IMR-90 (cell line): ENCODE results near the gene USH2A. TPM values are rescaled to one million over a fixed set of nuclear protein-coding genes. Genes with fewer than 3 reads are reported as not detected.

Experiments used
- ATAC-seq: fragments of 200-7000 bp; cut with Tn5 transposase; 2 replicates; pipeline ENCODE4 v1.9.1; 2020; ENCODE audit warnings: low read depth, mild to moderate bottlenecking, moderate library complexity
- BruUV-seq: library from RNA; stranded (reverse); fragments of 400-500 nt; replicated peaks from 2 replicates; lab custom pipeline; 2021; lab: Mats Ljungman, UMichigan
- CTCF ChIA-PET: fragments of 300-600 bp; formaldehyde crosslinking; extraction: SDS; loops from one replicate; lab custom pipeline; 2021; ENCODE audit warnings: antibody characterized with exemption; lab: Yijun Ruan, JAX
- POLR2A ChIA-PET: fragments of 300-600 bp; sonication (Branson Sonifier 250); formaldehyde crosslinking; loops from one replicate; lab custom pipeline; 2022; ENCODE audit warnings: antibody characterized with exemption; ENCODE audit not compliant: unreplicated experiment; lab: Charles Lee
- DNase-seq: peaks from one replicate; pipeline ENCODE4 v3.0.0; 2013
- H2AFZ ChIP-seq: replicated peaks from 2 replicates; pipeline ENCODE3; 2013; ENCODE audit warnings: low read length, mild to moderate bottlenecking; ENCODE audit not compliant: poor library complexity
- H2AK5ac ChIP-seq: 2 replicates; pipeline ENCODE4 v1.6.1; 2013; ENCODE audit warnings: low read depth, low read length, inconsistent platforms
- H2AK9ac ChIP-seq: replicated peaks from 2 replicates; pipeline ENCODE3; 2013; ENCODE audit warnings: mild to moderate bottlenecking, low read depth, low read length, moderate library complexity; ENCODE audit not compliant: poor library complexity
- H2BK120ac ChIP-seq: 2 replicates; pipeline ENCODE4 v1.6.1; 2013; ENCODE audit warnings: low read depth, low read length, inconsistent platforms
- H2BK15ac ChIP-seq: 3 replicates; pipeline ENCODE4 v1.6.1; 2013; ENCODE audit warnings: low read depth, low read length, inconsistent platforms
- H2BK20ac ChIP-seq: 2 replicates; pipeline ENCODE4 v1.6.1; 2013; ENCODE audit warnings: low read depth, mild to moderate bottlenecking, inconsistent platforms, low read length, moderate library complexity
- H2BK5ac ChIP-seq: 2 replicates; pipeline ENCODE4 v1.6.1; 2013; ENCODE audit warnings: mild to moderate bottlenecking, low read depth, low read length, inconsistent platforms; ENCODE audit not compliant: poor library complexity, severe bottlenecking
- H3K14ac ChIP-seq: replicated peaks from 2 replicates; pipeline ENCODE4 v1.6.1; 2013; ENCODE audit warnings: low read depth, low read length, inconsistent platforms
- H3K18ac ChIP-seq: 2 replicates; pipeline ENCODE4 v1.6.1; 2013; ENCODE audit warnings: low read depth, low read length, control low read depth
- H3K23ac ChIP-seq: 2 replicates; pipeline ENCODE4 v1.6.1; 2013; ENCODE audit warnings: low read depth, low read length, inconsistent platforms
- H3K27ac ChIP-seq: 2 replicates; pipeline ENCODE4 v1.5.1; 2013; ENCODE audit warnings: mild to moderate bottlenecking, control low read depth, low read length; ENCODE audit not compliant: insufficient read depth
- H3K27me3 ChIP-seq: 2 replicates; pipeline ENCODE4 v1.6.1; 2013; ENCODE audit warnings: low read length; ENCODE audit not compliant: control insufficient read depth, insufficient read depth
- H3K36me3 ChIP-seq: 2 replicates; pipeline ENCODE4 v1.6.1; 2013; ENCODE audit warnings: low read length, mixed read lengths; ENCODE audit not compliant: control insufficient read depth, insufficient read depth
- H3K4ac ChIP-seq: 2 replicates; pipeline ENCODE4 v1.6.1; 2013; ENCODE audit warnings: low read depth, low read length, inconsistent platforms
- H3K4me1 ChIP-seq: 2 replicates; pipeline ENCODE4 v1.6.1; 2013; ENCODE audit warnings: low read length, mixed read lengths; ENCODE audit not compliant: control insufficient read depth, insufficient read depth
- H3K4me2 ChIP-seq: 2 replicates; pipeline ENCODE4 v1.6.1; 2013; ENCODE audit warnings: low read depth, mild to moderate bottlenecking, control low read depth, low read length, moderate library complexity
- H3K4me3 ChIP-seq: 2 replicates; pipeline ENCODE4 v1.5.1; 2013; ENCODE audit warnings: low read depth, mild to moderate bottlenecking, control low read depth, low read length, moderate library complexity; ENCODE audit not compliant: insufficient read depth
- H3K56ac ChIP-seq: 2 replicates; pipeline ENCODE4 v1.6.1; 2013; ENCODE audit warnings: low read length, inconsistent platforms; ENCODE audit not compliant: insufficient read depth; ENCODE audit errors: extremely low read depth
- H3K79me1 ChIP-seq, 2 experiments: 2 replicates each; pipeline ENCODE4 v1.6.1; 2013; ENCODE audit warnings: low read length in 2 of 2, inconsistent platforms in 1 of 2, low read depth in 1 of 2
- H3K9ac ChIP-seq: 2 replicates; pipeline ENCODE4 v1.6.1; 2013; ENCODE audit warnings: low read depth, low read length, control low read depth
- H3K9me1 ChIP-seq: 2 replicates; pipeline ENCODE4 v1.6.1; 2013; ENCODE audit warnings: low read length, inconsistent platforms; ENCODE audit not compliant: insufficient read depth
- H3K9me3 ChIP-seq: 2 replicates; pipeline ENCODE4 v1.6.1; 2013; ENCODE audit warnings: low read length; ENCODE audit not compliant: control insufficient read depth, insufficient read depth
- H4K20me1 ChIP-seq: 2 replicates; pipeline ENCODE4 v1.6.1; 2013; ENCODE audit warnings: low read length, inconsistent platforms; ENCODE audit not compliant: insufficient read depth
- H4K5ac ChIP-seq: 2 replicates; pipeline ENCODE4 v1.6.1; 2013; ENCODE audit warnings: mild to moderate bottlenecking, low read depth, low read length, control low read depth
- H4K8ac ChIP-seq, 2 experiments: 2 replicates each; pipeline ENCODE4 v1.6.1; 2013; ENCODE audit warnings: low read depth in 2 of 2, low read length in 2 of 2, control low read depth in 1 of 2, inconsistent platforms in 1 of 2
- H4K91ac ChIP-seq: 2 replicates; pipeline ENCODE4 v1.6.1; 2013; ENCODE audit warnings: low read depth, low read length, inconsistent platforms; ENCODE audit not compliant: insufficient read depth
- BHLHE40 ChIP-seq: fragments of 150-350 bp; IDR thresholded peaks from 2 replicates; pipeline ENCODE4 v1.6.1; 2016; ENCODE audit warnings: mild to moderate bottlenecking, low read depth, low read length
- CEBPB ChIP-seq: IDR thresholded peaks from 2 replicates; pipeline ENCODE4 v1.6.1; 2012; ENCODE audit warnings: low read depth, low read length, improper control_type of control experiment
- CHD1 ChIP-seq: IDR thresholded peaks from 2 replicates; pipeline ENCODE4 v1.6.1; 2012; ENCODE audit warnings: low read depth, low read length, improper control_type of control experiment
- FOS ChIP-seq: fragments of 150-350 bp; IDR thresholded peaks from 2 replicates; pipeline ENCODE4 v1.6.1; 2016; ENCODE audit warnings: low read depth, low read length
- MAFK ChIP-seq: IDR thresholded peaks from 2 replicates; pipeline ENCODE4 v1.6.1; 2012; ENCODE audit warnings: low read depth, low read length, improper control_type of control experiment
- MAZ ChIP-seq: IDR thresholded peaks from 2 replicates; pipeline ENCODE4 v1.6.1; 2012; ENCODE audit warnings: low read depth, mild to moderate bottlenecking, low read length, improper control_type of control experiment, moderate library complexity, borderline replicate concordance
- MXI1 ChIP-seq: IDR thresholded peaks from 2 replicates; pipeline ENCODE4 v1.6.1; 2012; ENCODE audit warnings: low read depth, mild to moderate bottlenecking, low read length, moderate library complexity, borderline replicate concordance
- NFE2L2 ChIP-seq: fragments of 150-350 bp; IDR thresholded peaks from 2 replicates; pipeline ENCODE4 v1.6.1; 2016; ENCODE audit warnings: low read depth, mild to moderate bottlenecking, low read length
- POLR2A ChIP-seq: IDR thresholded peaks from 2 replicates; pipeline ENCODE4 v1.6.1; 2012; ENCODE audit warnings: mild to moderate bottlenecking, low read depth, low read length
- RAD21 ChIP-seq: IDR thresholded peaks from 2 replicates; pipeline ENCODE4 v1.6.1; 2012; ENCODE audit warnings: low read length, improper control_type of control experiment
- RCOR1 ChIP-seq: IDR thresholded peaks from 2 replicates; pipeline ENCODE4 v1.6.1; 2012; ENCODE audit warnings: mild to moderate bottlenecking, low read length, improper control_type of control experiment; ENCODE audit not compliant: insufficient replicate concordance
- RFX5 ChIP-seq: IDR thresholded peaks from 2 replicates; pipeline ENCODE4 v1.8.0; 2012; ENCODE audit warnings: low read depth, mild to moderate bottlenecking, low read length, moderate library complexity
- SMC3 ChIP-seq: fragments of 150-350 bp; IDR thresholded peaks from 2 replicates; pipeline ENCODE4 v1.6.1; 2016; ENCODE audit warnings: low read depth, mild to moderate bottlenecking, antibody characterized with exemption, low read length, moderate library complexity
- WGBS, 2 experiments: methylation state at CpG; one replicate each; pipeline versions ENCODE4 v1.1.5 to v1.1.7; 2013; ENCODE audit warnings: missing lambda C conversion rate in 2 of 2; ENCODE audit not compliant: insufficient read length in 1 of 2; ENCODE audit errors: extremely low coverage in 2 of 2; 5-methylcytosine and 5-hydroxymethylcytosine counted together
- dilution Hi-C: fragments of 300-500 bp; cut with HindIII; formaldehyde crosslinking; loops from one replicate; pipeline ENCODE4 v1.14.3; 2018; ENCODE audit warnings: low sequenced_read_pairs; ENCODE audit not compliant: unreplicated experiment
- in situ Hi-C: fragments of 300-500 bp; cut with MboI; formaldehyde crosslinking; loops from 3 replicates; pipeline ENCODE4 v1.14.3; 2019; ENCODE audit warnings: low sequenced_read_pairs, inconsistent platforms, mixed read lengths
- intact Hi-C: fragments of 100-400 bp; cut with micrococcal nuclease; formaldehyde crosslinking; loops from 2 replicates; pipeline ENCODE4 v1.10.0; 2022
- polyA plus RNA-seq, 3 experiments: library from polyadenylated mRNA; depleted of rRNA; stranded (reverse); fragments of >200 nt; gene quantifications; 2 replicates each; pipeline ENCODE4 v1.2.3, GENCODE V29; 2012; ENCODE audit warnings: low replicate concordance in 1 of 3
- total RNA-seq: library from RNA; depleted of rRNA; stranded (reverse); fragments of >200 nt; gene quantifications from 2 replicates; pipeline ENCODE4 v1.2.3, GENCODE V29; 2012
- TF ChIP-seq, protein P1 (sequence below): conservative IDR thresholded peaks from 2 replicates; pipeline ENCODE4 v1.5.1; 2012; ENCODE audit warnings: mild to moderate bottlenecking, low read depth, low read length, improper control_type of control experiment
- TF ChIP-seq, protein P2 (sequence below): fragments of 150-350 bp; IDR thresholded peaks from 2 replicates; pipeline ENCODE4 v1.6.1; 2016; ENCODE audit warnings: low read depth, mild to moderate bottlenecking, low read length, moderate library complexity, borderline replicate concordance
- TF ChIP-seq, protein P3 (sequence below): fragments of 150-350 bp; IDR thresholded peaks from 2 replicates; pipeline ENCODE4 v1.6.1; 2017; ENCODE audit warnings: mild to moderate bottlenecking, antibody characterized with exemption, low read length, low read depth

Gene USH2A
- total and polyA plus RNA-seq, 2 of the 4 experiments (the other 2 are of a cell fraction), result under 0.01 to 0.02 TPM

DNA sequence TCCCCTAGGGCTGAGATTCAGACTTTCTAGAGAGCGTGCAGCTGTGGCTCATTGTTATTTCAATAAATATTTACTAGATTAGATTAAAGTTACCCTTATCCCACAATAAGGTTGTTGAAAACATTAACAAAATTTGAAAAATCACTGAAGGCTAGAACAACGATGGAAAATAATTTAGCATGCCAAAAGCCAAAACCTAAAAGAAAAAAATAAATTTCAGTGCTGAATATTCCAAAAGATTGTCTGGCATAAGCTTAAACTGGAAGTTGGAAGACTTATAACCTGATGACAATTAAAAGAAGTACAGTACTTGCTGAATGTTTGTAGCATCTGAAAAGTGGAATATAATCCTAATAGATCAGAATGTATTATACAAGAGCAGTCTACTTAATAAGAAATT is 221.3 kb downstream of the USH2A start:
- Histone ChIP-seq H3K9ac (no peak overlapping the region), H2BK20ac (no peak overlapping the region), H3K23ac (no peak overlapping the region), H3K9me3 (no peaks in the 10 kb centered on the region), H3K4me2 (no peak overlapping the region), H2BK15ac (no peak overlapping the region), H2AK5ac (no peak overlapping the region), H3K4me3 (no peak overlapping the region), H3K9me1 (0 out of 2 replicates have a peak, but pooled peaks cover 3% of the 10 kb centered on the region), H2AK9ac (no peak overlapping the region), H3K79me1 (no peaks in the 10 kb centered on the region), H4K5ac (no peak overlapping the region), H2BK5ac (no peak overlapping the region), H2AFZ (no peak overlapping the region), H2BK120ac (no peak overlapping the region), H3K36me3 (no peaks in the 10 kb centered on the region), H3K56ac (no peak overlapping the region), H3K27me3 (no peaks in the 10 kb centered on the region), H3K4ac (no peak overlapping the region), H3K27ac (no peak overlapping the region), H3K18ac (no peak overlapping the region), H4K91ac (no peak overlapping the region), H3K4me1 (no peaks in the 10 kb centered on the region), H4K8ac (no peak overlapping the region), H3K14ac (no peak overlapping the region), H4K20me1 (no peaks in the 10 kb centered on the region)
- in situ Hi-C loops (no loop called here), intact Hi-C loops (no loop called here), dilution Hi-C loops (no loop called here)
- DNase-seq (no peak), ATAC-seq (no peak)
- ChIA-PET POLR2A (no interaction called here), CTCF (no interaction called here)
- TF ChIP-seq RCOR1 (no peak), CHD1 (no peak), MXI1 (no peak), BHLHE40 (no peak), CEBPB (no peak), FOS (no peak), POLR2A (no peak), RAD21 (no peak), MAFK (no peak), MAZ (no peak), RFX5 (no peak), NFE2L2 (no peak), SMC3 (no peak)
- TF ChIP-seq, protein P1, sequence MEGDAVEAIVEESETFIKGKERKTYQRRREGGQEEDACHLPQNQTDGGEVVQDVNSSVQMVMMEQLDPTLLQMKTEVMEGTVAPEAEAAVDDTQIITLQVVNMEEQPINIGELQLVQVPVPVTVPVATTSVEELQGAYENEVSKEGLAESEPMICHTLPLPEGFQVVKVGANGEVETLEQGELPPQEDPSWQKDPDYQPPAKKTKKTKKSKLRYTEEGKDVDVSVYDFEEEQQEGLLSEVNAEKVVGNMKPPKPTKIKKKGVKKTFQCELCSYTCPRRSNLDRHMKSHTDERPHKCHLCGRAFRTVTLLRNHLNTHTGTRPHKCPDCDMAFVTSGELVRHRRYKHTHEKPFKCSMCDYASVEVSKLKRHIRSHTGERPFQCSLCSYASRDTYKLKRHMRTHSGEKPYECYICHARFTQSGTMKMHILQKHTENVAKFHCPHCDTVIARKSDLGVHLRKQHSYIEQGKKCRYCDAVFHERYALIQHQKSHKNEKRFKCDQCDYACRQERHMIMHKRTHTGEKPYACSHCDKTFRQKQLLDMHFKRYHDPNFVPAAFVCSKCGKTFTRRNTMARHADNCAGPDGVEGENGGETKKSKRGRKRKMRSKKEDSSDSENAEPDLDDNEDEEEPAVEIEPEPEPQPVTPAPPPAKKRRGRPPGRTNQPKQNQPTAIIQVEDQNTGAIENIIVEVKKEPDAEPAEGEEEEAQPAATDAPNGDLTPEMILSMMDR, result no peak
- TF ChIP-seq, protein P2, sequence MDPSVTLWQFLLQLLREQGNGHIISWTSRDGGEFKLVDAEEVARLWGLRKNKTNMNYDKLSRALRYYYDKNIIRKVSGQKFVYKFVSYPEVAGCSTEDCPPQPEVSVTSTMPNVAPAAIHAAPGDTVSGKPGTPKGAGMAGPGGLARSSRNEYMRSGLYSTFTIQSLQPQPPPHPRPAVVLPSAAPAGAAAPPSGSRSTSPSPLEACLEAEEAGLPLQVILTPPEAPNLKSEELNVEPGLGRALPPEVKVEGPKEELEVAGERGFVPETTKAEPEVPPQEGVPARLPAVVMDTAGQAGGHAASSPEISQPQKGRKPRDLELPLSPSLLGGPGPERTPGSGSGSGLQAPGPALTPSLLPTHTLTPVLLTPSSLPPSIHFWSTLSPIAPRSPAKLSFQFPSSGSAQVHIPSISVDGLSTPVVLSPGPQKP, result no peak
- TF ChIP-seq, protein P3, sequence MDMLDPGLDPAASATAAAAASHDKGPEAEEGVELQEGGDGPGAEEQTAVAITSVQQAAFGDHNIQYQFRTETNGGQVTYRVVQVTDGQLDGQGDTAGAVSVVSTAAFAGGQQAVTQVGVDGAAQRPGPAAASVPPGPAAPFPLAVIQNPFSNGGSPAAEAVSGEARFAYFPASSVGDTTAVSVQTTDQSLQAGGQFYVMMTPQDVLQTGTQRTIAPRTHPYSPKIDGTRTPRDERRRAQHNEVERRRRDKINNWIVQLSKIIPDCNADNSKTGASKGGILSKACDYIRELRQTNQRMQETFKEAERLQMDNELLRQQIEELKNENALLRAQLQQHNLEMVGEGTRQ, result no peak
- no CpG with 5 or more reads among the region's 2 CpGs for WGBS, 2 experiments
- no TSS peak for BruUV-seq
